Skin of body (tissue), 2 donors: ENCODE data around the gene SMARCC2. TPM values are rescaled to one million over a fixed set of nuclear protein-coding genes. Genes with fewer than 3 reads are reported as not detected.

Source experiments
- DNase-seq: peaks from one replicate; lab custom pipeline; 2025; lab: John Stamatoyannopoulos, UW
- total RNA-seq: library from RNA; depleted of rRNA; stranded (reverse); fragments of >200 nt; gene quantifications from one replicate; pipeline ENCODE4 v1.2.3, GENCODE V29; 2014

Gene SMARCC2
- total RNA-seq = 58.4 TPM

DNA sequence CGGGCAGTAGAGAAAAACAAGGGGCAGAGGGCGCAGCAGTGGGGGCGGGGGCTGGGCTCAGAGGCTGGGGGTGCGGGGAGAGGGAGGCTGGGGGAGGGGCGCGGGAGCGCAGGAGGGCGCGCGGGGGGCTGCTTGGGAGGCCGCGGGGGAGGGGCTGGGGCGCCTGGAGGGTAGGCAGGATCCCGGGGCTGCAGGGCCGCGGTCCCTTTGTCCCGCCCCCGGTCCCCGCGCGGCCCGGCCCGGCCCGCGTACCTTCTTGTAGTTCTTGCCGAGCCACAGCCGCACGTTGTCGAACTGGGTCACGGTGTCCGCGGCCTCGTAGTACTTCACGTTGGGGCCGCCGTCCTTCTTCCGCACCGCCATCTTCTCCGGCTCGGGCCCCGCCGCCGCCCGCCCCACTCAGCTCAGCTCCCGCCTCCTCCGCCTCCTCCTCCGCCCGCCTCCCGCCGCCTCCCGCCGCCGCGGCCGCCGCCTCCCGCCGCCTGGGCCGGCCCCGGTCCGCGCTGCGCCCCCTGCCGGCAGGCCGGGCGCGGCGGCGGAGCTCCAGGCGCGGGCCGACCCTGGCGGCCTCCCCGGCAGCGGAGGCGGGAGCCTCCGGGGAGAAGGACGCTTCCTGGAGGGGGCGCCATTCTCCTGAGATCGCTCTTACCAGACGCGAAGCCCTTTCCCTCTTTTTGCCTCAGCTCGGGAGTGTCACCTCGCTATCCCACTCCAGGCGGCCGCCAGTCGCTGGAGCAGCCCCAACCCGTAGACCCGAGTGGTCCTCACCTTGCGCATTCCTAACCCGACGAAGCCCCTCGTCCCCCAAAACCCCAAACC, at the start of gene SMARCC2:
SMARCC2 (minus strand) TSS at position 385 of the 819 bp plus-strand sequence; CDS start at position 363, 22 bp downstream.
- DNase-seq = peak; percentile 84

DNA sequence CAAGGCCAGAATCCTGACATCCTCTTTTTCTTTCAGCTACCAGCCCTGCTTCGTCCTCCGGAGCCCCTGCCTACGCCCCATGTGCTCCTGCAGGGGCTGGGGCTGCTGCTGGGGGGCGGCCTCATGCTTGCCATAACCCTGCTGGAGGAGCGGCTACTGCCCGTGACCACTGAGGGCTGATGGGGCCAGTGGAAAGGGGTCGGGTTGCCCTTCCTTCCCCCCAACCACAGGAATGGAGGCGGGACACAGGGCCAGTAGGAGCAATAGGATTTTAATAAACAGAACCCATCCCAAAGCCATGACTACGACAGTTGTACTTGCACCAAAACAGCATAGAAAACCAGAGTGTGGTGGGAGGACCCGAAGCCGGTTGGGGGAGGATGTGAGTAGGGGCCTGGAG, 48.3 kb upstream of the SMARCC2 start:
- DNase-seq = no peak

DNA sequence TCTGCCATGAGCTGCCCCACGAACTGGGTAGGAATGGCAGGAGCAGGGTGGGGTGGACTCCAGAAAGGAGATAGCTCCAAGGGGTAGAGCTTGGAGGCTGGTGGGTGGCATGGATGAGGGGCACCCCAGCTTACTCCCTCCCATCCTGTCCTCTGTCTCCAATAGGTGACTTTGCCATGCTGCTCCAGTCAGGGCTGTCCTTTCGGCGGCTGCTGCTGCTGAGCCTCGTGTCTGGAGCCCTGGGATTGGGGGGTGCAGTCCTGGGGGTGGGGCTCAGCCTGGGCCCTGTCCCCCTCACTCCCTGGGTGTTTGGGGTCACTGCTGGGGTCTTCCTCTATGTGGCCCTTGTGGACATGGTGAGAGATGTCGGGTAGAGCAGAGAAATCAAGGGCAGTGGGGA, 47.7 kb upstream of the SMARCC2 start:
- DNase-seq = no peak

DNA sequence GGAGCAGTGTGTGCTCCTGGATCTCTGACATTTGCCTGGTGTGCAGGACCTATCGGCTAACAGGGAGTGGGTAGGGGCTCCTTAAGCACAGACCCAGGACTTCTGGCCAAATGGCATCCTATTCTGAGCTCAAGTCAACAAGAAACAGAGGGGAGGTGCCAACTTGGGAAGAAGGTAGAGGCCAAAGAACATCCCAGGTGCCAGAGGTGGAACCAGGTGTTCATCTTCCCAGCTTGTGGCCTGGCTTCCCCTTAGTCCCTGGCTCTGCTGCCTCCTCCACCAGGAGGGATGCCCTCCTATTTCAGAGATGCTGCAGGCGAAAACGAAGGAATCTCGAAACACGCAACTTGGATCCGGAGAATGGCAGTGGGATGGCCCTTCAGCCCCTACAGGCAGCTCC, 46.8 kb upstream of the SMARCC2 start:
- no peak for DNase-seq

DNA sequence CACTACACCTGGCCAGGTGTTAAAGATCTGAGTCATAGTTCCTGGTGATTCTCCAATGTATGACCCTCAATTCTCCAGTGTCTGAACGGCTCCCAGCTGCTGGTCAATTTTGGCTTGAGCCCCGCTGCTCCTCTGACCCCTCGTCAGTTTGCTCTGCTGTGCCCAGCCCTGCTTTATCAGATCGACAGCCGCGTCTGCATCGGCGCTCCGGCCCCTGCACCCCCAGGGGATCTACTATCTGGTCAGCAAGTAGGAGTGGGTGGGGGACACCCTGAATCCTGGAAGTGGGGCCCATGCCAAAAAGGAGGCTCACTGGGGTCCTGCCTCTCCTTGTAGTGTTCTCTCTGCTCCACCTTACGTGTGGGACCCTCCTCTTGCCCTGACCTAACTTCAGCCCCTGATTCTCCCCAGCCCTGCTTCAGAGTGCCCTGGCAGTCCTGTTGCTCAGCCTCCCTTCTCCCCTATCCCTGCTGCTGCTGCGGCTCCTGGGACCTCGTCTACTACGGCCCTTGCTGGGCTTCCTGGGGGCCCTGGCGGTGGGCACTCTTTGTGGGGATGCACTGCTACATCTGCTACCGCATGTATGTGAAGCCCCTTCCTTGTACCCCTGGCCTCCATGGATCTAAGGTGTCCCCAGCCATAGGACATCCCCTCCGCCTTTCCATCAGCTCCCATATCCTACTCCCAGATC, 45.6 kb upstream of the SMARCC2 start:
- no peak for DNase-seq

DNA sequence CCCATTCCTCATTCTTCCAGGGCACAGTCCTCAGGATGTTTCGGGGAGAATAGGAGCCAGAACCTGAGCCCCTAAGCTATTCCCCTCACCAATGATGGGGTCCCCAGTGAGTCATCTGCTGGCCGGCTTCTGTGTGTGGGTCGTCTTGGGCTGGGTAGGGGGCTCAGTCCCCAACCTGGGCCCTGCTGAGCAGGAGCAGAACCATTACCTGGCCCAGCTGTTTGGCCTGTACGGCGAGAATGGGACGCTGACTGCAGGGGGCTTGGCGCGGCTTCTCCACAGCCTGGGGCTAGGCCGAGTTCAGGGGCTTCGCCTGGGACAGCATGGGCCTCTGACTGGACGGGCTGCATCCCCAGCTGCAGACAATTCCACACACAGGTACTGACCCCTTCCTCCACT, 41.9 kb upstream of the SMARCC2 start:
- DNase-seq = no peak

DNA sequence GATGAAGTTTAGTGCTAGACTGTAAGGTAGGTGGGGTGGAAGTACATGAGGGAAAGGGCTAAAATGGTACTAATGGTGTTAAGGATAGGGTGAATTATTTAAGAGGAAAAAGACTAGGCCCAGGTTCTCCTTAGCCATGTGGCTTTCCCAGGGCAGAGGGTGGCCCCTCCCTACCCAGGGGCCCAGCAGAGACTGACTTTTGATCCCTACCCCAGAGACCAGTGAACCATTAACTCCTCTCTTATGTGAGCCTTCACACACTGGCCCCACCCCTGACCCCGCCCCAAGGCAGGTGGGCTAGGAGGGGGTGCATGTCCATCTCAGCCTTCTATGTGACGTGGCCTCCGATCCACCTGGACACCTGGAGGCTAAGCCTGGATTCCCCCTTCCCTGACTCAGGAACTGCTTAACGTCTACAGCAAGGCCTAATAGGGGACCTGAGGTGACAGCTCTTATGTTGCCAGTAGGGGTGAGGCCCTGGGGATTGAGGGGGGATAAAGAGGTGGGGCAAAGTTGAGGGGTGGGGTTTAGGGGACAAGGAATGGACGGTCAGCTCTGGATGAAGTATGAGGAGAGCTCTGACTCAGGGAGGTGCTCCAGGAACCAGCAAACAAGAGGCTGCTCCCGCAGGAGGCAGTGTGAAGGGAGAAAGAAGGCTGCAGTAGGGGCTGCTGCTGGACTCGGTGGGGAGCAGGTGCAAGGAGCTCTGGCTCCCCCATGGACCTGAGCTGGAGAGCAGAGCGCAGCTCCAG, 41.3 kb upstream of the SMARCC2 start:
- DNase-seq = no peak

DNA sequence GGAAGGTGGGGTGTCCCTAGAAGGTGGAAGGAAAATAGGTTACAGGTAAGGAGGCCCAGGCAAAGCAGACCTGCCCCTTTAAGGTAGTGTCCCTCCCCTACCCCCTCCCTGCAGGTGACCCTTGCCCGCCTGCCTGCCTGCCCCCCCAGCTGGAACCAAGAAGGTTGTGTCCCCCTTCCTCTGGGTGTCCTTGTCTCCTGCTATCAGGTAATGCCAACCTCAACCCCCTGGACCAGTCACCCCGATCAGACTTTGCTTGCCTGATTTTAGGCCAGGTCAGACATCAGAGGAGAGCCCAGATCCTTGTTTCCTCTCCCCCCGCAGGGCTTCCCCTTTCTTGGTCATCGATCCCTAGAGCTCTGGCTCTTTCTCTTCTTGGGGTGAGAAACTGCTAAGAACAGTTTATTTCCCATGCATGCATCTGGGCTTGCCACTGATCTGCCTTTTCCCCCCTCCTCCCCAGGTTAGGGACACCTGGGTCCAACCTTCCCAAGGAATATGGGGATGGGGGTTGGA, 40.7 kb upstream of the SMARCC2 start, which contains the start of gene SLC39A5:
SLC39A5 (plus strand) TSS at position 136 of the 516 bp plus-strand sequence. CDS start 1,224 bp downstream, outside the sequence.
- no peak for DNase-seq

DNA sequence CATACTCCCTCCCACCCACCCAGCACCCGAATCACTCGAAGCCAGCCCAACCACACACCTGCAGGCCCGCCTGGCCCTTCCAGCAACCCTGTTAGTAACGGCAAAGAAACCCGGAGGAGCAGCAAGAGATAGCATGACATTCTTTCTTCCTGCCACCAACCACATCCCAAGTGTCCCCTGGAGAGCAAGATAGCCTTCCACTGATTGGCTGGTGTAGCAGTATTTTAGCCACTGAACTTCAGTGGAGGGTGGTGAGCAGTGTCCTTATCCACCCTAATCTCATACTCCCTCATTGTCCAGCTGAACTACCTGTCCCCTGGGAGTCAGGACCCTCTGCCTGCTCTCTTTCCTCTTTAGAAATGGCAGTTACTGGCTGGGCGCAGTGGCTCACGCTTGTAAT, 39.8 kb upstream of the SMARCC2 start:
- DNase-seq = no peak

DNA sequence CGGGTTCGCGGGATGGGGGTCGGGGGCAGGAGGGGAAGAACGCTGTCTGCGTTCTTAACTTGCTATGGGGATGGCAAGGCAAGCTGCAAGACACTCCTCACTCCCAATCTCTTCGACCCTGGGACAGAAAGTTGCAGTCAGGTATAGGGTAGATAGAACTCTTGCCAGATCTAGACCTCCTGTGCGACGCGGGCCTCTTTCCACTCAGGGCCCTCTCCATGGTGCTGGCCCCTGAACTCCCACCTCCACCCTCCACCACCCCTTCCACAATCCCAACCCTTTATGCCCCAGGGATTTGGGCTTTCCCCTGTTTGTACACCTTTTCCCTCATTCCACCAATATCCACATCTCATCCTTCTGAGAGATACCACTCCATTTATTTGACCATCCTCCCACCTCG, 35.7 kb upstream of the SMARCC2 start:
- no peak for DNase-seq

DNA sequence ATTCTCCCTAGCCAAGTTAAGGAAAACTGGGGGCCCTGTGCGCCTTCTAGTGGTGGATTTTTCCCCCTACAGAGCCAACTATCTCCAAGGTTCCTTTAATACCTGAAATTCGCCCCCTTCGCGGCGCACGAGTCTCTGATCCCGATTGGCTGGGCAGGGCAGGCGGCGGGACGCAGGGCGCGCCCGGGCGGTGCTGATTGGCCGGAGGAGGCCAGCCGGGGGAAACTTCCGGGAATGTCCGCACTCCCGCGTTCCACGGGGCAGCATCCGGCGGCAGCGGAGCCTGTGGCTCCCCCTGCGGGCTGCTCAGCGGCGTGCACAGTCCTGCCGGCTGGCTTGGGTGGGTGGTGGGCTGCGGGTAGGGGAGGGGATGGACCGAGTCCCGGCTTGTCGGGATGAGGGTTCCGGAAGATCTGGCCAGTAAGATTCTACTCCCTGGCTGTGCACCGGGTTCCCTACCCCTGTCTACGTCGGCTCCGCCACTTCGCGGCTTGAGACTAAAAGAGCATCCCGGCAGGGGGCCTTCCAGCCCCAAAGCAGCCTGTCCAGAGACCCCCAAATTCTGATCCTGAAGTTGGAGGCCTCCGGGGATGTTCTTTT, 34.9 kb upstream of the SMARCC2 start, which contains the start of gene NABP2:
NABP2 (plus strand) TSS at position 241 of the 600 bp plus-strand sequence. CDS start 515 bp downstream, outside the sequence.
- peak; percentile 99 for DNase-seq

DNA sequence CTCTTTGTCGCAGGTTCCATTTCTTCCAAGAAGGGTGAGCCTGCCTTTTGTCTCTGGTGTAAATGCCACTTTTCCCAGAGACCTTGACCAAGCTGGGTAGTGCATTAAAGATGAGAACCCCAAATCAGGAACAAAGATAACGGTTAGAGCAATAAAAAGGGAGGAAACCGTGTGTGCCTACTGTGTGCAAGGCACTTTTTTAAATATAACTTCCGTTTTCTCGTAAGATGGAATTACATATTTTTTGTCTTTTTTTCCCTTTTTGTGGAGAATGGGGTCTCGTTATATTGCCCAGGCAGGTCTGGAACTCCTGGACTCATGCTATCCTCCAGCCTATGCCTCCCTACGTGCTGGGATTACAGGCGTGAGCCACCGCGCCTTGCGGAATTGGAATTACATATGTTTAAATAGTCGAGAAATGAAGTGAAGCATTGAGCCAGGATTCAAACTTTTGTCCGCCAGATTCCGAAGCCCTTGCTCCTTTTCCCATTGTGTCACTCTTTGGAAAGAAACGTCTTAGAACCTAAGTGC, 34.4 kb upstream of the SMARCC2 start:
- DNase-seq = no peak

DNA sequence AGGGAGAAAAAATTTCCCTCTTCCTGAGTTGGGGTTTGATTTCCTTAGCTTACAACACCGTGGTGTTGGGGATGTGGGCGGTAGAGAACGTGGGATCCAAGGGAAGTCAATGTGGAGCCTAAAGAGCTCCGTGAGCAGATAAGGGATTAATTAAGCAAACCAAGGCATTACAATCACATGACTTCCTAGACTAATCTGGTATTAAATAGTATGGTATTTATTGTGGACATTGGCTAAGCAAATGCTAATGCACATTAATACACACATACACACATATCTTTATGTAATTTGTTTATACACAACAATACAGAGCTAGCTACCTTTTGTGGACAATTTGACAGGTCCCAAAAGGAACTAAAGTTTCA, 33.2 kb upstream of the SMARCC2 start:
- no peak for DNase-seq

DNA sequence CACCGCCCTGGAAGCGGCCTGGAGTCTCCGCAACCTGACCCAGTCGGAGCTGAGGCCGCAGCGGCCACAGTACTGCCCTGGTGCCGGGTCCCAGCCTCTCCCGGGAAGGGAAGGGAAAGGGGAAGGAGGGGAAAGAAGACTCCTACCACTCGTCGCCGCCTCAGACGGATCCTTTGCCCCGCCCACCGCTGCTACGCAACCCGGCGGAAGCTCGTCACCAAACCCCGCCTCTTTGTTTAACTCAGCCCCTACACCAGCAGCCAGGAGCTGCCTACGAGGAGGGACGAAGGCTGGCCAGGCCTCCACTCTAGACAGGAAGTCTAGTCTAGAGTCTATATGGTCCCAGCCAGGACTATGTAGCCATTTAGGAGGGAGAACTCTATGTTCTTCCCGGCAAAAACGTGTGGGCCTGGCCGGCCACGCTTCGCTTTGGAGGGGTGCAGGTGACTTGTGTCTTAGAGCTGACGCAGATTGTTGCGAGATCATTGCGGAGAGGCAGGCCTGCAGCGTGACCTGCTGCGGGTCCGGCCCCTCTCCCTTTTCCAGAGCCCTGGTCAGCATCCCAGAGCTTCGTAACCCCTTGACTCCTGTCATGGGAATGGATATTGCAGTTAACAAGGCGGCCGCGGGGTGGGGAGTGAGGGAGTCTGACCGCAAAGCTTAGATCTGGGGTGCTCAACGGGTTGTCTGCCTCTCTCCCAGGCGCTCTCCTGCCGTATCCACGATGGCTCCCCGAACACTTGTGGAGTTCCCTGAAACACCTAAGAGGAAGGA, 32.7 kb upstream of the SMARCC2 start, which contains the start of gene RNF41:
RNF41 (minus strand) TSS at position 166 of the 774 bp plus-strand sequence. CDS start 7,875 bp downstream, outside the sequence.
- DNase-seq = peak; percentile 98

DNA sequence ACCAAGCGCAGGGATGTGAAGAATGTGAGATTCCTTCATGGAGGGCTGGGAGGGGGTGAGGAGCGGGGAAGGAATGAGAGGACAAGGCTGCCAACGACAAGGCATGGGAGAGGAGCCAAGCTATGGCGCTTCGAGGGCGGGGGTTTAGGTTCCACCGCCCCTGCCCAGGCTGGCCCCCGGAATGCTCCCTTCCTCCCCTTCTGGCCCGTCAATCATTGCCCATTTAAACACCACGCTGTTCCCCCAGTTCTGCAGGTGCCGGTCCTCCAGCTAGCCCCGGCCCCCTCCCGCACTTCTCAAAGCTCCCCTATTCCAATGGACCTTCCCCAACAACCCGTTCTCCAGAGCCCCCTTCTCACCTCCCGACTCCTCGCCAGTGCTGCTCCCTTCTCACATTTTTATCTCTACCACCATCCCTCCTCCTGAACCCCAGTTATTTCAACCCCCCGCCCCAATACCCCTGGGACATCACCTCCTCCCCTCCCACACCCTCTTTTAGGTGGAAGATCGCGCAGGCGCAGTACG, 32.0 kb upstream of the SMARCC2 start:
- DNase-seq = peak; percentile 69

DNA sequence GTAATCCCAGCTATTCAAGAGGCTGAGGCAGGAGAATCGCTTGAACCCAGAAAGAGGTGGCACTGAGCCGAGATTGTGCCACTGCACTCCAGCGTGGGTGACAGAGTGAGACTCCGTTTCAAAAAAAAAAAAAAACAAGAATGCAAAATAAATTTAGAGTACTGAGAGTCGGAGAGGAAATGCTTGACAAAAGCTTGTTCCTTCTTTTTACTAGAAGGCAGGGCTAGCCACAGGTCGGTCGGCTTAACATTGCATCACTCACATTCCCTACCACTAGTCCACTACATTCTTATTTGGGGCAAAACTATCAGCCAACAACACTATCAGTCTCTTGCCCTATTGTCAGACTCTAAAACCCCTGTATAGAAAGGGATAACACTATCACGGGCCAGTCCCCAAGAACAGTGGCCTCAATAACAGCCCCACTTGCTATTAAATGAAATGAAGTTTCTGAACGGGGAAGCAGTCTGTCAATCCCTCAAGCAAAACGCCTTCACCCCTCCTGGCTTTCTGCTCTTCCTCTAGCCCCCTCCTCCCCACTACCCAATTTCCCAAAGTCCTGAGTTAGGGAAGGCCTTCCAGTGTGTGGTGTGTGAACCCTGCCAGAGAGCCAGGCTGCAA, 31.4 kb upstream of the SMARCC2 start:
- DNase-seq = peak; percentile 69

DNA sequence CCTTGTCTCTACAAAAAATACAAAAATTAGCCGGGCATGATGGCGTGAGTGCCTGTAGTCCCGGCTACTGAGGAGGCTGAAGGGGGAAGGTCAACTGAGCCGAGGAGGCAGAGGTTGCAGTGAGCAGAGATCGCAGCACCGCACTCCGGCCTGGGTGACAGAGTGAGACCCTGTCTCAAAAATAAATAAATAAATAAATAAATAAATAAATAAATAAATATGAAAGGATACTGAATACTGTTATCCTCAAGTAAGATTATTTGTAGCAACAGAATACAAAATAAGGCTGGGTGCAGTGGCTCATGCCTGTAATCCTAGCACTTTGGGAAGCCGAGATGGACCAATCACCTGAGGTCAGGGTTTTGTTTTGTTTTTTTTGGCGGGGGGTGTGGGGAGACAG, 30.6 kb upstream of the SMARCC2 start:
- no peak for DNase-seq

DNA sequence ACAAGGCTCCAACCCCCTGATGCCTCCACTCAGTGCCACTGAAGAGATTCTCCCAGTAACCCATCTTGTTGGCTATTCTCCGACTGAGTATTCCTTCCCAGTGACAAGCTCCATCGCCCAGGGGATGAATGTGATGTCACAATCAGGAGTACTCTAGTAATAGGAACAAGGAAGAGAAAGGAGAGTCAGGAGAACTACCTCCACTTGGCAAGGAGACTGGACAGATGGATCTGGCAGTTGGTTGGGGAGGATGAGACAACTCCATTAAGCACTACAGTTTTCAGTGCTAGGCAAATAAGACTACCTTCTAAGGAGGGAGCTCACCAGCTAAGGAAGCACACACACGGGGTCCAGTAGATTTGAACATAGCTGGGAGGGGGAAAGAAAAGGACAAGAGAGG, 27.2 kb upstream of the SMARCC2 start:
- no peak for DNase-seq

DNA sequence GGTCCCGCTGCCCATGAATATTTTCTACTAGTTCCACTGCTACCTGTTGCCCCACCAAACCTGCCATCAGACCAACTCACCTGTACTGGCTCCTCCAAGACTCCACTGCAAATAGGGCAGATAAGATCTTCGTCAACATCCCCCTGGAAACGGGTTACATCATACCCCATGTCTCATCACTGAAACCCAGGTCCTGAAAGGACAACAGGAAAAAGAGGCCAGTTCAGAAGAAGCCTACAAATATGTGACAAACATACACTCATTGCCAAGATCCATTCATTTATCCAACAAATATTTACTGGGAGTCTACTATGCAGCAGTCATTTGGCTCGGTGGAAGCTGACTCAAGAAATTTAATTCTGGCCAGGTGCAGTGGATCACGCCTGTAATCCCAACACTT, 24.6 kb upstream of the SMARCC2 start:
- DNase-seq = no peak
